Measurements from ENCODE around the gene RNF141. TPM values are rescaled to one million over a fixed set of nuclear protein-coding genes. Genes with fewer than 3 reads are reported as not detected.

The RNF141 gene
- total RNA-seq, 1 donor from 2014 or later, result 39.2 TPM

- intact Hi-C loops (cut with micrococcal nuclease), result no loop called here
- no peak for TF ChIP-seq CTCF (IDR thresholded peaks at IDR 0.05; ENCODE audit: borderline replicate concordance)
- no peak for DNase-seq
- Histone ChIP-seq H3K36me3 (no peaks in the 10 kb centered on the region), H3K27ac (replicated peaks) (no peak overlapping the region), H3K27me3 (ENCODE audit: low read depth) (no peaks in the 10 kb centered on the region), H3K4me3 (no peak overlapping the region), H3K9me3 (replicated peaks) (no peaks in the 10 kb centered on the region), H3K4me1 (no peaks in the 10 kb centered on the region)
Measured at GRCh38 chr11:10483584-10483983, 57.4 kb downstream of the RNF141 start.

- H3K27ac ChIP-seq (replicated peaks), result no peak overlapping the region
- no peak overlapping the region for H3K4me3 ChIP-seq
- H3K36me3 ChIP-seq, result no peaks in the 10 kb centered on the region
- no peaks in the 10 kb centered on the region for H3K4me1 ChIP-seq
- intact Hi-C loops (cut with micrococcal nuclease), result no loop called here
- no peak for DNase-seq
- no peak for TF ChIP-seq CTCF (IDR thresholded peaks at IDR 0.05; ENCODE audit: borderline replicate concordance)
- H3K9me3 ChIP-seq (replicated peaks), result no peaks in the 10 kb centered on the region
- no peaks in the 10 kb centered on the region for H3K27me3 ChIP-seq (ENCODE audit: low read depth)
Measured at GRCh38 chr11:10483174-10483573, 57.8 kb downstream of the RNF141 start.

- no peaks in the 10 kb centered on the region for H3K27me3 ChIP-seq (ENCODE audit: low read depth)
- no peak for TF ChIP-seq CTCF (IDR thresholded peaks at IDR 0.05; ENCODE audit: borderline replicate concordance)
- no peaks in the 10 kb centered on the region for H3K4me1 ChIP-seq
- intact Hi-C loops (cut with micrococcal nuclease), result no loop called here
- no peak for DNase-seq
- H3K27ac ChIP-seq (replicated peaks), result no peak overlapping the region
- H3K9me3 ChIP-seq (replicated peaks), result no peaks in the 10 kb centered on the region
- H3K36me3 ChIP-seq, result no peaks in the 10 kb centered on the region
- H3K4me3 ChIP-seq, result no peak overlapping the region
Measured at GRCh38 chr11:10481560-10482349, 59.2 kb downstream of the RNF141 start.

GRCh38 chr11:10480760-10481159, 60.2 kb downstream of the RNF141 start:
- no peaks in the 10 kb centered on the region for H3K27me3 ChIP-seq (ENCODE audit: low read depth)
- no peak for DNase-seq
- TF ChIP-seq CTCF (IDR thresholded peaks at IDR 0.05; ENCODE audit: borderline replicate concordance), result no peak
- intact Hi-C loops (cut with micrococcal nuclease), result no loop called here
- no peaks in the 10 kb centered on the region for H3K36me3 ChIP-seq
- H3K9me3 ChIP-seq (replicated peaks), result no peaks in the 10 kb centered on the region
- no peak overlapping the region for H3K4me3 ChIP-seq
- H3K27ac ChIP-seq (replicated peaks), result no peak overlapping the region
- no peaks in the 10 kb centered on the region for H3K4me1 ChIP-seq

- intact Hi-C loops (cut with micrococcal nuclease), result no loop called here
- no peaks in the 10 kb centered on the region for H3K9me3 ChIP-seq (replicated peaks)
- H3K4me3 ChIP-seq, result no peak overlapping the region
- H3K27me3 ChIP-seq (ENCODE audit: low read depth), result no peaks in the 10 kb centered on the region
- no peak for DNase-seq
- TF ChIP-seq CTCF (IDR thresholded peaks at IDR 0.05; ENCODE audit: borderline replicate concordance), result no peak
- no peaks in the 10 kb centered on the region for H3K36me3 ChIP-seq
- no peaks in the 10 kb centered on the region for H3K4me1 ChIP-seq
- no peak overlapping the region for H3K27ac ChIP-seq (replicated peaks)
Measured at GRCh38 chr11:10480026-10480425, 61.0 kb downstream of the RNF141 start.
